Measurements from ENCODE around the gene GNAS.

GNAS gene

GRCh38 chr20:58838174-58838573 is 14.3 kb upstream of the GNAS start:
- TF ChIP-seq, protein P1, sequence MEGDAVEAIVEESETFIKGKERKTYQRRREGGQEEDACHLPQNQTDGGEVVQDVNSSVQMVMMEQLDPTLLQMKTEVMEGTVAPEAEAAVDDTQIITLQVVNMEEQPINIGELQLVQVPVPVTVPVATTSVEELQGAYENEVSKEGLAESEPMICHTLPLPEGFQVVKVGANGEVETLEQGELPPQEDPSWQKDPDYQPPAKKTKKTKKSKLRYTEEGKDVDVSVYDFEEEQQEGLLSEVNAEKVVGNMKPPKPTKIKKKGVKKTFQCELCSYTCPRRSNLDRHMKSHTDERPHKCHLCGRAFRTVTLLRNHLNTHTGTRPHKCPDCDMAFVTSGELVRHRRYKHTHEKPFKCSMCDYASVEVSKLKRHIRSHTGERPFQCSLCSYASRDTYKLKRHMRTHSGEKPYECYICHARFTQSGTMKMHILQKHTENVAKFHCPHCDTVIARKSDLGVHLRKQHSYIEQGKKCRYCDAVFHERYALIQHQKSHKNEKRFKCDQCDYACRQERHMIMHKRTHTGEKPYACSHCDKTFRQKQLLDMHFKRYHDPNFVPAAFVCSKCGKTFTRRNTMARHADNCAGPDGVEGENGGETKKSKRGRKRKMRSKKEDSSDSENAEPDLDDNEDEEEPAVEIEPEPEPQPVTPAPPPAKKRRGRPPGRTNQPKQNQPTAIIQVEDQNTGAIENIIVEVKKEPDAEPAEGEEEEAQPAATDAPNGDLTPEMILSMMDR (IDR thresholded peaks at IDR 0.05; ENCODE audit: borderline replicate concordance, insufficient read depth, low read depth, low read length) = no peak
- no peak overlapping the region for H3K4me3 ChIP-seq (ENCODE audit: low read depth, low read length)

DNA sequence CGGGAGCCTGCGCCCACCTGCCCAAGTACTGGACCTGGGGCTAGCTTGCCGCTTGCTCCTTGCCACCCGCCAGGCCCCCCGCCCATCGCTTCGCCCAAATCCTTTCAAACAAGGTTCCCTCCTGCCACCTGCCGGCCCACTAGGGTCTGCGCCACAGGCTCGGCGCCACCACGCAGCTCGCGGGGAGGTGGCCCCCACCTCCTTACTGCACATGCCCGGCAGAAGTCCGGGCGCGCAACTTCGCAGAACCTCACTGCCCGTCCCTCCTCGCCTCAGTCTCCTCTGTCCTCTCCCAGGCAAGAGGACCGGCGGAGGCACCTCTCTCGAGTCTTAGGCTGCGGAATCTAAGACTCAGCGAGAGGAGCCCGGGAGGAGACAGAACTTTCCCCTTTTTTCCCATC is 13.0 kb upstream of the GNAS start:
- H3K4me3 ChIP-seq (ENCODE audit: low read depth, low read length) = no peak overlapping the region
- TF ChIP-seq, protein P1 (IDR thresholded peaks at IDR 0.05; ENCODE audit: borderline replicate concordance, insufficient read depth, low read depth, low read length) = peak; percentile 35; the same call in 1 of the 2 replicates

GRCh38 chr20:58839991-58840747 is 12.3 kb upstream of the GNAS start:
- no peak overlapping the region for H3K4me3 ChIP-seq (ENCODE audit: low read depth, low read length)

GRCh38 chr20:58840816-58841538 is 11.5 kb upstream of the GNAS start:
- no peak overlapping the region for H3K4me3 ChIP-seq (ENCODE audit: low read depth, low read length)
- TF ChIP-seq, protein P1 (IDR thresholded peaks at IDR 0.05; ENCODE audit: borderline replicate concordance, insufficient read depth, low read depth, low read length) = no peak

More at GRCh38 chr20:58839991-58840747, 12.3 kb upstream of the GNAS start:
- TF ChIP-seq, protein P1 (IDR thresholded peaks at IDR 0.05; ENCODE audit: borderline replicate concordance, insufficient read depth, low read depth, low read length) = no peak

- no peak overlapping the region for H3K4me3 ChIP-seq (ENCODE audit: low read depth, low read length)
- TF ChIP-seq, protein P1 (IDR thresholded peaks at IDR 0.05; ENCODE audit: borderline replicate concordance, insufficient read depth, low read depth, low read length) = no peak
Measured at GRCh38 chr20:58841539-58842264, 10.8 kb upstream of the GNAS start.

- no peak overlapping the region for H3K4me3 ChIP-seq (ENCODE audit: low read depth, low read length)
- TF ChIP-seq, protein P1 (IDR thresholded peaks at IDR 0.05; ENCODE audit: borderline replicate concordance, insufficient read depth, low read depth, low read length) = no peak
Measured at GRCh38 chr20:58842276-58842675, 10.2 kb upstream of the GNAS start.

Measured in GM12875 (cell line).